GM12878 (cell line): ENCODE data around the gene KRTAP10-2. TPM values are rescaled to one million over a fixed set of nuclear protein-coding genes. Genes with fewer than 3 reads are reported as not detected.

Source experiments
- ATAC-seq: fragments of 200-7000 bp; cut with Tn5 transposase; 3 replicates; pipeline ENCODE4 v1.9.1; 2020; ENCODE audit warnings: mild to moderate bottlenecking, moderate library complexity
- BruUV-seq: library from RNA; stranded (reverse); fragments of 400-500 nt; replicated peaks from 2 replicates; lab custom pipeline; 2021; lab: Mats Ljungman, UMichigan
- CTCF ChIA-PET: fragments of 300-600 bp; sonication (Branson Sonifier 250); formaldehyde crosslinking; extraction: SDS; loops from one replicate; lab custom pipeline; 2021; ENCODE audit warnings: inconsistent platforms; lab: Yijun Ruan, JAX
- POLR2A ChIA-PET: fragments of 350-600 bp; formaldehyde crosslinking; extraction: SDS; loops from one replicate; lab custom pipeline; 2021; ENCODE audit warnings: inconsistent platforms; lab: Charles Lee
- RAD21 ChIA-PET: fragments of 300-600 bp; sonication (Branson Sonifier 250); formaldehyde crosslinking; loops from one replicate; lab custom pipeline; 2023; ENCODE audit warnings: antibody characterized with exemption; ENCODE audit not compliant: unreplicated experiment; lab: Charles Lee
- SMC1A ChIA-PET: fragments of 300-600 bp; sonication (Branson Sonifier 250); formaldehyde crosslinking; loops from one replicate; lab custom pipeline; 2023; ENCODE audit not compliant: unreplicated experiment, uncharacterized antibody; lab: Charles Lee
- DNase-seq: peaks from one replicate; pipeline ENCODE4 v3.0.0-alpha.2; 2011; ENCODE audit warnings: low read depth, low spot score
- FAIRE-seq: peaks from 3 replicates; lab custom pipeline; 2011; peaks lifted over from hg19 to GRCh38; lab: Jason Lieb, UNC
- H2AFZ ChIP-seq: 2 replicates; pipeline ENCODE4 v1.6.0; 2011; ENCODE audit warnings: low read depth, low read length, control low read depth; ENCODE audit not compliant: control insufficient read depth
- H3K27ac ChIP-seq: 2 replicates; pipeline ENCODE4 v1.5.1; 2011; ENCODE audit warnings: control low read depth; ENCODE audit not compliant: control insufficient read depth, insufficient read depth
- H3K27me3 ChIP-seq, 2 experiments: replicated peaks in 1 of 2; 2 replicates each; pipeline versions ENCODE4 v1.6.0 to v1.6.1; 2011; ENCODE audit warnings: low read length in 1 of 2; ENCODE audit not compliant: control insufficient read depth in 2 of 2, insufficient read depth in 2 of 2
- H3K36me3 ChIP-seq, 2 experiments: 2 replicates each; pipeline ENCODE4 v1.5.1; 2011; ENCODE audit warnings: low read length in 1 of 2; ENCODE audit not compliant: control insufficient read depth in 2 of 2, insufficient read depth in 2 of 2
- H3K4me1 ChIP-seq: 2 replicates; pipeline ENCODE4 v1.6.1; 2011; ENCODE audit warnings: mild to moderate bottlenecking, low read length, moderate library complexity, mixed read lengths; ENCODE audit not compliant: control insufficient read depth, insufficient read depth
- H3K4me2 ChIP-seq: 2 replicates; pipeline ENCODE4 v1.6.0; 2011; ENCODE audit warnings: control low read depth; ENCODE audit not compliant: control insufficient read depth, insufficient read depth
- H3K4me3 ChIP-seq: fragments of 200-600 bp; sonication (generic); 2 replicates; pipeline ENCODE4 v1.5.1; 2016
- H3K79me2 ChIP-seq: 2 replicates; pipeline ENCODE4 v1.6.0; 2011; ENCODE audit warnings: low read length; ENCODE audit not compliant: control insufficient read depth, insufficient read depth
- H3K9ac ChIP-seq: 2 replicates; pipeline ENCODE4 v1.8.0; 2011; ENCODE audit warnings: low read length, control low read depth, mixed read lengths; ENCODE audit not compliant: control insufficient read depth, insufficient read depth
- H3K9me3 ChIP-seq: replicated peaks from 3 replicates; pipeline ENCODE4 v1.5.1; 2011; ENCODE audit warnings: mild to moderate bottlenecking, low read length; ENCODE audit not compliant: control insufficient read depth, insufficient read depth
- H4K20me1 ChIP-seq: 2 replicates; pipeline ENCODE4 v1.6.0; 2011; ENCODE audit not compliant: control insufficient read depth, insufficient read depth
- BACH1 ChIP-seq: fragments of 450-650 bp; IDR thresholded peaks from 2 replicates; pipeline ENCODE4 v1.6.1; 2017; ENCODE audit warnings: mild to moderate bottlenecking, borderline replicate concordance
- BMI1 ChIP-seq: fragments of 450-650 bp; IDR thresholded peaks from 2 replicates; pipeline ENCODE4 v1.6.1; 2016; ENCODE audit warnings: mild to moderate bottlenecking, moderate library complexity, borderline replicate concordance
- DPF2 ChIP-seq: fragments of 450-650 bp; IDR thresholded peaks from 2 replicates; pipeline ENCODE4 v1.6.1; 2017; ENCODE audit warnings: mild to moderate bottlenecking
- ETV6 ChIP-seq, 2 experiments: fragments of 450-650 bp in 1 of 2; IDR thresholded peaks in 1 of 2; conservative IDR thresholded peaks in 1 of 2; 2 replicates each; pipeline ENCODE4 v1.6.1; 2014; ENCODE audit warnings: antibody characterized with exemption in 1 of 2, borderline replicate concordance in 1 of 2, low read depth in 1 of 2, mild to moderate bottlenecking in 1 of 2, moderate library complexity in 1 of 2
- HCFC1 ChIP-seq: fragments of 150-350 bp; IDR thresholded peaks from 2 replicates; pipeline ENCODE4 v1.6.1; 2014; ENCODE audit warnings: low read length
- MYB ChIP-seq: fragments of 150-350 bp; IDR thresholded peaks from 2 replicates; pipeline ENCODE4 v1.6.1; 2014; ENCODE audit warnings: mild to moderate bottlenecking, low read depth, low read length, borderline replicate concordance
- PAX5 ChIP-seq: IDR thresholded peaks from 2 replicates; pipeline ENCODE4 v1.6.1; 2011; ENCODE audit warnings: low read depth, low read length, borderline replicate concordance
- POU2F2 ChIP-seq: IDR thresholded peaks from 3 replicates; pipeline ENCODE4 v1.6.1; 2011; ENCODE audit warnings: low read depth, mild to moderate bottlenecking, low read length, borderline replicate concordance
- WRNIP1 ChIP-seq: IDR thresholded peaks from 2 replicates; pipeline ENCODE4 v1.6.1; 2011; ENCODE audit warnings: low read depth, low read length, improper control_type of control experiment, borderline replicate concordance
- ZNF592 ChIP-seq: fragments of 450-650 bp; IDR thresholded peaks from 2 replicates; pipeline ENCODE4 v1.6.1; 2017; ENCODE audit warnings: mild to moderate bottlenecking, moderate library complexity
- WGBS: methylation state at CpG from one replicate; pipeline ENCODE4 v1.1.6; 2016; ENCODE audit warnings: low lambda C conversion rate; ENCODE audit not compliant: insufficient replicate concordance, insufficient coverage; ENCODE audit errors: missing lambda C conversion rate; 5-methylcytosine and 5-hydroxymethylcytosine counted together
- in situ Hi-C: fragments of 300-500 bp; cut with MboI; formaldehyde crosslinking; loops from 9 replicates; pipeline ENCODE4 v1.14.3; 2018; ENCODE audit warnings: mixed read lengths
- intact Hi-C: fragments of 100-400 bp; cut with micrococcal nuclease; formaldehyde crosslinking; loops from one replicate; pipeline ENCODE4 v1.14.2; 2022; ENCODE audit not compliant: unreplicated experiment
- polyA plus RNA-seq, 11 experiments: library from polyadenylated mRNA; depleted of rRNA in 4 of 11; unstranded in 6 of 11; stranded (reverse) in 5 of 11; fragments of >200 nt; fragmentation: Nextera tagmentation in 4 of 11; fragmentation: Illumina TruSeq in 1 of 11; extraction: Ambion mirVana in 4 of 11; extraction: Trizol in 1 of 11; gene quantifications; 1 replicate in 1 of 11; 2 replicates in 10 of 11; pipeline versions ENCODE4 v1.2.1 to v1.2.3, GENCODE V29; 2011 to 2016; ENCODE audit warnings: inconsistent platforms in 2 of 11, missing spikeins in 2 of 11, low read depth in 1 of 11
- total RNA-seq, 4 experiments: library from RNA; depleted of rRNA in 3 of 4; stranded (reverse); fragments of >200 nt in 3 of 4; fragmentation: Illumina TruSeq in 1 of 4; extraction: Trizol in 1 of 4; gene quantifications; 2 replicates each; pipeline versions ENCODE4 v1.2.1 to v1.2.3, GENCODE V29; 2013 to 2021
- TF ChIP-seq, protein P1 (sequence below), 3 experiments: IDR thresholded peaks in 2 of 3; conservative IDR thresholded peaks in 1 of 3; 2 replicates each; pipeline ENCODE4 v1.5.1; 2011; ENCODE audit warnings: low read depth in 3 of 3, low read length in 3 of 3, mild to moderate bottlenecking in 3 of 3, control low read depth in 2 of 3, moderate library complexity in 2 of 3, inconsistent platforms in 1 of 3, mixed read lengths in 1 of 3; ENCODE audit not compliant: control insufficient read depth in 2 of 3, insufficient read depth in 1 of 3; ENCODE audit errors: extremely low read depth in 1 of 3

Gene KRTAP10-2
- total and polyA plus RNA-seq, 10 of the 15 experiments (the other 5 are each of a cell fraction or from before 2014, with no cell fraction given): not detected

GRCh38 chr21:44507673-44508425 lies 43.5 kb downstream of the KRTAP10-2 start:
- intact Hi-C loops: no loop called here
- H2AFZ ChIP-seq: no peak overlapping the region
- TF ChIP-seq MYB (no peak), DPF2 (no peak), BACH1 (no peak), ETV6 (conservative IDR thresholded peaks at IDR 0.05 in 1 of 2, IDR thresholded peaks at IDR 0.05 in 1 of 2; ENCODE audit: borderline replicate concordance in 1 of 2, low read depth in 1 of 2) (no peak), WRNIP1 (no peak), PAX5 (no peak), BMI1 (no peak), POU2F2 (no peak), HCFC1 (no peak), ZNF592 (no peak)
- TF ChIP-seq, protein P1, sequence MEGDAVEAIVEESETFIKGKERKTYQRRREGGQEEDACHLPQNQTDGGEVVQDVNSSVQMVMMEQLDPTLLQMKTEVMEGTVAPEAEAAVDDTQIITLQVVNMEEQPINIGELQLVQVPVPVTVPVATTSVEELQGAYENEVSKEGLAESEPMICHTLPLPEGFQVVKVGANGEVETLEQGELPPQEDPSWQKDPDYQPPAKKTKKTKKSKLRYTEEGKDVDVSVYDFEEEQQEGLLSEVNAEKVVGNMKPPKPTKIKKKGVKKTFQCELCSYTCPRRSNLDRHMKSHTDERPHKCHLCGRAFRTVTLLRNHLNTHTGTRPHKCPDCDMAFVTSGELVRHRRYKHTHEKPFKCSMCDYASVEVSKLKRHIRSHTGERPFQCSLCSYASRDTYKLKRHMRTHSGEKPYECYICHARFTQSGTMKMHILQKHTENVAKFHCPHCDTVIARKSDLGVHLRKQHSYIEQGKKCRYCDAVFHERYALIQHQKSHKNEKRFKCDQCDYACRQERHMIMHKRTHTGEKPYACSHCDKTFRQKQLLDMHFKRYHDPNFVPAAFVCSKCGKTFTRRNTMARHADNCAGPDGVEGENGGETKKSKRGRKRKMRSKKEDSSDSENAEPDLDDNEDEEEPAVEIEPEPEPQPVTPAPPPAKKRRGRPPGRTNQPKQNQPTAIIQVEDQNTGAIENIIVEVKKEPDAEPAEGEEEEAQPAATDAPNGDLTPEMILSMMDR (IDR thresholded peaks at IDR 0.05 in 2 of 3, conservative IDR thresholded peaks at IDR 0.05 in 1 of 3; ENCODE audit: control insufficient read depth in 2 of 3, extremely low read depth in 1 of 3, insufficient read depth in 1 of 3, low read depth in 3 of 3, low read length in 3 of 3): no peak
- TF ChIP-seq, all 136 proteins: peak for 0
- in situ Hi-C loops: loop anchor here (5.0 kb wide), 1 partner anchor 284 kb away; no protein-coding TSS in a partner anchor
- H3K4me2 ChIP-seq: no peak overlapping the region
- POLR2A ChIA-PET: no interaction called here
- no TSS peak for BruUV-seq
- CTCF ChIA-PET: interaction anchor here (1.7 kb wide), 1 partner anchor 286 kb away, joined by 4 read pairs; no protein-coding TSS in a partner anchor
- no peaks in the 10 kb centered on the region for H3K36me3 ChIP-seq
- H3K9ac ChIP-seq: no peak overlapping the region
- no peak overlapping the region for H3K27ac ChIP-seq
- no peaks in the 10 kb centered on the region for H3K79me2 ChIP-seq
- no peaks in the 10 kb centered on the region for H3K4me1 ChIP-seq
- no peaks in the 10 kb centered on the region for H4K20me1 ChIP-seq
- RAD21 ChIA-PET: no interaction called here
- H3K9me3 ChIP-seq: no peaks in the 10 kb centered on the region
- no peak for DNase-seq
- FAIRE-seq: no peak
- SMC1A ChIA-PET: no interaction called here
- H3K27me3 ChIP-seq: no peaks in the 10 kb centered on the region; a peak in 1 of 4 replicates
- 54% methylated on average over 24 of the region's 26 CpGs for WGBS
- H3K4me3 ChIP-seq: no peak overlapping the region
- ATAC-seq: no peak
